ENCODE data around the gene FAT2.
"Not testable (repeated sequence)": the region's sequence is repeated elsewhere in the genome, so short reads cannot be mapped to it uniquely, and the experiment has no call there.

FAT2 gene

DNA sequence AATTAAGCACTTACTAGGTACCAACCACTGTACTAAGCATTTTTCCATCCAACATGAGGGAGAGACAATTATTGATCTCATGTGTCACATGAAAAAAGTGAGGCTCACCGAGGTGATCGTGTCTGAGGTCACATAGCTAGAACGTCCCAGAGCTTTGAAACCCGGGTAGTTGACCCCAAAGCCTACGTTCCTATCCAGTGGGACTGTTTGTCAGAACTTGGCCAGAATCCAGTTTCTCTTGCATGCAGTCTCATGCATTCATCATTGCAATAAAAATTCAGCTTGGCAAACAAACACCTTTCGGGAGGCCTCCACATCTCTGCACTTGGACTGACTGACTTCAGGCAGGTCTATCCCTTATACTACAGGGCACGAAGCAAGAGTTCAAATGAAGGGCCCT lies 23.4 kb upstream of the FAT2 start:
- no peak for DNase-seq (ENCODE audit: low spot score)

DNA sequence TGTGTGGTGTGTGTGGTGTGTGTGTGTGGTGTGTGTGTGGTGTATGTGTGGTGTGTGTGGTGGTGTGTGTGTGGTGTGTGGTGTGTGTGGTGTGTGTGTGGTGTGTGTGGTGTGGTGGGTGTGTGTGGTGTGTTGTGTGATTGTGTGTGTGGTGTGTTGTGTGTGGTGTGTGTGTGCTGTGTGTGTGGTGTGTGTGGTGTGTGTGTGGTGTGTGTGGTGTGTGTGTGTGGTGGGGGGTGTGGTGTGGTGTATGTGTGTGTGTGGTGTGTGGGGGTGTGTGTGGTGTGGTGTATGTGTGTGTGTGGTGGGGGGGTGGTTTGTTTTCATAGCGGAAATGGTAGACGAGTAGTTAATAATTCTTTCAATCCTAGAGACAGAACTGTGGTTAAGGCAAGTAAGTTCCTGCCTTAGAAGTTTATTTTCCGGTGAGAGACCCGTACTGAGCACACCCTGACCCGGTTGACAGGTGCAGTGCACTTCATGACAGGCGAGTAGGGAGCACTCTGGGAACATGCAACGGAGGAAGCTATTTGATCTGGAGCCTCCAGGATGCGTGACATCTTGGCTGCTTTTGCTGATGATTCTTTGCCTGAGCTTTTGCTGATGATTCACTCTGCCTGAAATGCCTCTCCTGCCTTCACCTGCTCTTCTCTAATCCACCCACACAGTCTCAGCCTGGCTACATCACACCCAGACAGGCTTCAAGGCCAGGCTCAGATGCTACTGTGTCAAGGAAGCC lies 21.7 kb upstream of the FAT2 start:
- no peak for DNase-seq (ENCODE audit: low spot score)

DNA sequence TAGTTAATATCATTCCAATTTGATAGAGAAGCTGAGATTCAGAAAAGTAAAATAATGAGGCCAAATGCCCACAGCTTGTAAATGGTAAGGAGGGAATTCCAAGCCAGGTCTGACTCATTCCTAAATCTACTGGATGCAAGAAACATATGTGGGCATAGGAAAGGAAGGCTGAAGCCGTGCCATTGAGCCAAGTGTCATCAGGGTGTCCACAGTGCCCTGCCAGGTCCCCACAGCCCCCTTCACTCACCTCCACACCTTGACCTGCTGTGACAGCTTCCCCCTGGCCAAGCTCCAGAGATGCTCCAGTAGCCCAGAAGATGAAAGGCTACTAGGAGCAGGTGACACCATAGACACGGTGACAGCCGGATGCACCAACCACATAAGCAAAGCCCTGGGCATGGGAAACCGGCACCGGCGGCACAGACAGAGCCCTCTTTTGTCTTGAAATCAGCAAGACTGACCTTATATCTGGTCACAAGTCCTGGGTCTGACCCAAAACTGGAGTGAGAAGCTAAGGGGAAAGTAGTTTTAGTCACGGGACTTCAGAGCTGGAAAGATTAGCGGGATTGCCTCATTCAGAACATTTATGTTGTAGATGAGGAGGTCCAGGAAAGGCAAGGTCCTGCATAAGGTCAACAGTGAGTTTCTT lies 20.1 kb upstream of the FAT2 start:
- DNase-seq (ENCODE audit: low spot score): peak; percentile 41

DNA sequence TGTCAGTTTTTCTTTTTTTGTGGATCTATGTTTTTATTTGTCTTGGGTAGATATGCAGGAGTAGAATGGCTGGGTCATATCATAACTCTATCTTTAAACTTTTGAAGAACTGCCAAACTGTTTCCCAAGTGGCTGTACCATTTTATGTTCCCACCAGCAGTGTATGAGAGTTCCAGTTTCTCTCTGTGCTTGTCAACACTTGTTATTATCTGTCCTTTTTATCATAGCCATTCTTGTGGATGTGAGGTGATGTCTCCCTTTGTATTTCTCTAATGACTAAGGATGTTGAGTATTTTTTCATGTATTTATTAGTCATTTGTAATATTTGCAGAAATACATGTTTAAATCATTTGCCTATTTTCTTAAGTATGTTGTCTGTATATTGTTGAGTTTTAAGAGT lies 17.4 kb upstream of the FAT2 start:
- DNase-seq (ENCODE audit: low spot score): no peak

DNA sequence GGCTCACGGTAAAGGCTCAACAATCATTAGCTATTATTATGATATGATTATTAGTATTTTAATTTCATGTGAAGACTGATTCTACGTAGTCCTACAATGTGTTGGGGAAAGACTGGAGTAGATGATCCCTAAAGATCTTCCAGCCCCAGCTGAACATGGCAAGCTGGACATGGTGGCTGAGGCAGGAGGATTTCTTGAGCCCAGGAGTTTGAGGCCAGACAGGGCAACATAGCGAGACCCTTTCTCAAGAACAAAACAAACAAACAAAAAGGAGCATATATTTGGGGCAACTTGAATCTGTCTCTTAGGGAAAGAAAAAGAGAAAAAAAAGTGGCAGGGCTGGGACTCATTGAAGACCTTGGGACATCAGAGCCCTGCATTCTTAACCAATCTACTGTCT lies 16.2 kb upstream of the FAT2 start:
- DNase-seq (ENCODE audit: low spot score): no peak

DNA sequence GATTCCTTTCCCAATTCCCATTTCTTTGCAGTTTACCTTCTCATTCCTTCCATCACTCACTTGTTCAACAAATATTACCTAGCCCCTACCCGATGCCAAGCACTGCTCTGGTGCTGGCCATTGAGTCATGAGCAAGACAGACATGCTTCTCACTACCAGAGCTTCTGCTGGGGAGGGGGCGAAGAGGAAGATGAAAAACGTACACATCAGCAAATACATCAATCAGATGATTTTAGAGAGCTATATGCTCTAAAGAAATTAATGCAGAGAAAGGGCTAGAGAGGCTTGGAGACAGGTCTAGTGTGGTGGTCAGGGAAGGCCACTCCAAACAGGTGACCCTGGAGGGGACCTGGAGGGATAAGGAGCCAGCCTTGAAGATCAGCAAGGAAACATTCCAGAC lies 14.4 kb upstream of the FAT2 start:
- DNase-seq (ENCODE audit: low spot score): no peak

DNA sequence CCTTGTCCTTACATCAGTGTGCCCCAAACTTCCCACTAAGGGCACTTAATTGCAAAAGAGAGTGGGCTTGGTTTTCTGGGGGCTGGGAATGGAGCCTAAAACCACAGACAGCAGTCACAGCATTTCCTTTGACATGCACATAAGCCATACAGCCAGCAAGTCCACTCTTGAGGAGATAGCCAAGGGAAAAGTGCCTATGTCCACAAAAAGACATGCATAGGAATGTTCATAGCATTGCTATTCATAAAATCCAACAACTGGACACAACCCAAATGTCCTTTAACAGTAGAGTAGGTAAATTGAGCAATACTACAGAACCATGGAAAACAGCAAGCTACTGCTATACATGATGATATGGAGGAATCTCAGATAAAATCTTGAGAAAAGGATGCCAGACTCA lies 11.7 kb upstream of the FAT2 start:
- DNase-seq (ENCODE audit: low spot score): no peak

DNA sequence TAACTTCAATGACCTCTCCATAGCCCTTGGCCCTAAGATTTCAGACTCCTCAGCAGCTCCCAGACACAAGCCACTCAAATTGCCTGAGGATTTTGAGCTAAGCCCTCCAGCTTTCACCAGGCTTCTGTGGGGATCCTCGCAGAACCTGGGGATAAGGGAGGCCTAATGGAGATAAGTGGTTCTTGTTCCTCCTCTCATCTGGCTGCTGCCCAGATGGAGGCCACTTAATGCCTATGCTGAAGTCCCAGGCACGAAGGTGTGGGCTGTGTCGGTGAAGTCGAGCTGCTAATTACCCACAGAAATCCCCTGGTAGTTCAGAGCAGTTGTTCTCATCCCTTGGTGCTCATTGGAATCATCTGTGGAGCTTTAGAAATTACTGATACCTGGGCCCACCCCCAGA lies 10.3 kb upstream of the FAT2 start:
- DNase-seq (ENCODE audit: low spot score): no peak

DNA sequence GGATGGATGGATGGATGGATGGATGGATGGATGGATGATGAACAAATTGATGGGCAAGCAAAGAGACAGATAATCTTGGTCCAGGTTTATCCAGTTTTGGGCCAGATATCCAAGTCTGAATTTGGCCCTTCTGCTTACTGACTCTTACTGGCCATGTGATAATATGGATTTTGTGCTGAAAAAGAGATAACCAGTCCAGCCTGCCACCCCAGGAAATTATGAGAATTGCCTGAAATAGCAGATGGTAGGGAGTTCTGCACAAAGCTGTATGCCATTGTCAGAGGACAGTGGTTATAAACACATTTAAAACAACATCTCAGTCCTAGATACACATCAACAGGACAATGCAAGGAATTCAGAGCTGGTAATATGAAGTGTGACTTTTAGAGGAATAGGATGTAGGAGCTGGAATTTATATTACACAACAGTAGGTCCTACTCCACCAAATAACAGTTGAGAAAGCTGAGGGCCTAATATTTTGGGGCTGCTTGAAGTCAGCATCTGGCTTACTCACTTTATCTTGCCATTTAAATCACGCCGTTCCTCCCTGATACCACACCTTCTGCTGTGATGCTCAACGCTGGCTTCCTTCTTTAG lies 9.0 kb upstream of the FAT2 start:
- no peak for DNase-seq (ENCODE audit: low spot score)

DNA sequence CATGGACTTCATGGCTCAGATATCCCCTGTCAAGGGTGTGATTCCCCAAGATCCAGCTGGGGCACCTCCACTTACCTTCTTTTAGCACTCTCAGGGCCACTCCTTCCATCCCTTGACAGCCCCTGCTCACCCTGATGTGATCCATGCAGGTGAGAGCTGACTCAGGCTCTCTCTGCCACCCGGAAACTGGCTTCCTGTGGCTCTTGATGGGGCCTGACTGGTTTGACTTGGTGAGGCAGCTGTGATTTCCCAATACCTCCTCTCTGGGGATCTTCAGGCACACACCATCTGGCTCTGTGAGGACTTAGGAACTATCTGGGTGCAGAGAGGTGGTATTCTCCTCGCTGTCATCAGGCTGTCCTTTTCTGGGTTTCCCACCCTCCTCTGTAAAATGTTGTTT lies 7.9 kb upstream of the FAT2 start:
- DNase-seq (ENCODE audit: low spot score): no peak

DNA sequence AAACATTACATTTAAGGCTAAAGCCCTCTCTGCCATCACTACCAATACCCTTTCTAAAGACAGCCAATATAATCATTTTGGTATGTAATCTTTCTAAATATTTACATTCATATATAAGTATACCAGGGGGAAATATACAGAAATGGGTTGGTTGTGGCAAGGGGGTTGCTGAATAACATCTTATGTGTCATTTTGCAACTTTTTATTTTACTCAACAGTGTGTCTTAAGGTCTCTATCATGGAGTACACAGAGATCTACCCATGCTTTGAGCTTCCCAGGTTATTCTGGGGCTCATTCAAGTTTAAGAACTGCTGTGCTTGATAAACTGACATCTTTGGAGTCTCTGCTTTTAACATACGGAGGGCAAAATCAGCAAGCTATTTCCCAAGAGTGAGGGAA lies 7.4 kb upstream of the FAT2 start:
- no peak for DNase-seq (ENCODE audit: low spot score)

DNA sequence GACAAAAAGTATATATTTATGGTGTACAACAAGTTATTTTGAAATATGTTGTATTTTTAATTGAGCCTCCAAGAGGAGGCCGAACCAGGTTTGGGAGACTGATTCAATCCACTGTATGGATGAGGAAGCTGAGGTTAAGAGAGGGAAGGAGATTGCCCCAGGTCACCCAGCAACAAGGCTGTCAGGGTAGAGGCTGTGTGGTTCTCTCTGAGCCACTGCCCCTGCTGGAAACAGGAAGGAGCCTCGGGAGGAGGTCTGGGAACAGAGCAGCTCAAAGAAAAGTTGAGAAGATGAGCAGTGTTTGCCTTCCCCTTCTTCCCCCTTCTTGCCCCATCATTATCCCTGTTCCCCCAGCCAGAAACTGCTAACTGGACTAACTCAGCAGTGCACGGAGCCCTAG lies 6.6 kb upstream of the FAT2 start:
- DNase-seq (ENCODE audit: low spot score): no peak

DNA sequence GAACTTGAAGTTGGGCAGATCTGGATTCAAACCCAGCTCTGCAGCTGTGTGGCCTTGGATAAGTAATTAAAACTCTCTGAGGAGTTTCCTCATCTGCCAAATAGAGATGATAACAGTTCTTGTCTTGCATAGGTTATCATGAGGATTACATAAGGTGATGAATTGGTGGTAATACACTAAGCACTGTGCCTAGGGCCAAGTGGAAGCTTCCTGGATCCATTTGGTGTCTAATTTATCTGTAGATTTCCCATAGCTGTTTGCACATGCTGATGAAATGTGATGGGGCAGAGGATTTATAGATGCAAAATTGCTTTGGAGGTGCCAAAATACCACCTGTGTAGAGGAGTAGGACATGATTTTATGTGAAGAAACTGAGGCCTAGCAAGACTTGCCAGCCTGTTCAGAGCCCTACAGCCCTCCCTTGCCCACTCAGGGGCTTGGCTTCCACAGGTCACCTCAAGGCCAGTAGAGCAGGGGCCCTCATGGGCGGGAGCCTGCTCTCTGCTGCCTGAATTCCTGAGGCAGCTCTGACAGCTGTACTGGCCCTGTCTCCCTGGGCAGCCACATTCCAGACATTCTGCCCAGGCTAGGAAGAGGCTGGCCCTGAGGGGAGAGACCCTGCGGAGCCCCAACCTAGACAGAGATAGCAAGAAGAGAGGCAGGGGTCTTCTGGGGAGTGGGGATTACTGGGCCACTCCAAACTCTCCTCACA lies 5.9 kb upstream of the FAT2 start:
- no peak for DNase-seq (ENCODE audit: low spot score)

DNA sequence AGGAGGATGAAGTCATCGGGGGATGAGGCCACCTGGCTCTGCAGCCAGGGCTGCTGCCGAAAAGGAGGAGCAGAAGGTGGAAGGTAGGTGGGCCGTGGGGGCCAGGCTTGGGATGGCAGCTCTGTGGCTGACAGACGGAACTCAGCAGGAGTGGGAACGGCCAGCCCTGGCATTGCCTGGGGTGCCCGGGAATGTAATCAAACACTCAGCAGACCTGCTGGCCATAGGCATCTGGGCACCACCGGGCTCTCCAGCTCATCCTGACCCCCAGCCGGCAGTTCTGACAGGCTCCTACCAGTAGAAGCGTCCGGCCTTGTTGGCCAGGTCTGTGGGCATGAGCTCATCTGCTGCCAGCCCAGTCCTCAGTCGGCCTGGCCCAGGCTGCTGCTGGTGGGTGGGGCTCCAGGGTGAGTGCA lies 4.3 kb upstream of the FAT2 start:
- DNase-seq (ENCODE audit: low spot score): no peak

DNA sequence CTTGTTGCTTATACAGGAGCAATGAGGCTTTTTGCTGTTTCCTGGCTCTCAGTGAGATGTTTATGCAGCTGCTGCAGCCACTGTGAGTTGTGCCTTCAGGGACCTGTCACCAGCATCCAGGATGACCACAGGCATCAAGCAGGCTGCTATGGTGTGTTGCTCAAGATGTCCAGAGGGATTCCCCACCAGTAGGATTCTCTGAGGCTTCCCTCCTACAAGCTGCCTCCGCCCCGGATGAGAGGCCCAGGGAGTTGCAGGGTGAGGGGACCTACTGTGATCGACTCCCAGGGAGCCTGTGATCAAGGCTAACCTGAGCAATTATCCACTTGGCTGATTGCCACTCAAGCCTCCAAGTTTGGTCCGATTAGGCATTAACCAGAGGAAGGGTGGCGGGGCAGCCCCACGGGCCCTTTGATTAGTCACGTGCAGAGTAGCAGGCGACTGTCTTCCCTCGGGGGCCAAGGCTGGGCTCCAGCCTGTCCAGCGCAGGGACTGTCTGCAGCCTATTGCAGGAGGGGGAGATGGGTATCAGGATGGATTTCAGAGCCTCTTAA lies 1.8 kb upstream of the FAT2 start:
- no peak for DNase-seq (ENCODE audit: low spot score)

DNA sequence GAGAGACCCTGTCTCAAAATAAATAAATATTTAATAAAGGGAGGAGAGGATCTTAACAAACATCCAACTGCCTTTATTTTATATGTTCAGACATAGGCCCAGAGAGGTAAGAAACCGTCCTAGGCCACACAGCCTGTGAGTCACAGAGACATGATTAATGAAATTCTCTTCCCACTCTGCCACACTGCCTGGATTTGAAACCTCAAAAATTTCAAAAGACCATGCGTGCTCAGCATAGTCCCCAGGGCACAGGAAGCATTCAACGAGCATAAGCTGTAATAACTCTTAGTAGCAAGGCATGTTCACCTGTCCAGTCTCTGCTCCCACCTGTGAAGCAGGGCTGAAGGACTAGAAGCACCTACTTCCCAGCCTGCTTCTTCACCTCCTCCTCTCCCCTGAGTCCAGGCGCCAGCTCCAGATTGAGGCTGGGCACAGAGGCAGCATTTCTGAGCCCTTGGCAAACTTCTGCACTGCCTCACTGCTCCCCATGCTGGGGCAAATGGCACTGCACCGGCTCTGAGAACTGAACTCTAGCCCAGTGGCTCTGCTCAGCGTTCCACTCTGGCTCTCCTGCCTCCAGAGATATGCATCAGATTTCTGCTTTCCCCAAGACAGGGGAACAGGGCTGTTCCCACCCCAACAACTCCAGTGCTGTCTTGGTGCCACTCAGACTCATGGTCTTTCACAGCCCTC lies 1.1 kb downstream of the FAT2 start:
- DNase-seq (ENCODE audit: low spot score): no peak

DNA sequence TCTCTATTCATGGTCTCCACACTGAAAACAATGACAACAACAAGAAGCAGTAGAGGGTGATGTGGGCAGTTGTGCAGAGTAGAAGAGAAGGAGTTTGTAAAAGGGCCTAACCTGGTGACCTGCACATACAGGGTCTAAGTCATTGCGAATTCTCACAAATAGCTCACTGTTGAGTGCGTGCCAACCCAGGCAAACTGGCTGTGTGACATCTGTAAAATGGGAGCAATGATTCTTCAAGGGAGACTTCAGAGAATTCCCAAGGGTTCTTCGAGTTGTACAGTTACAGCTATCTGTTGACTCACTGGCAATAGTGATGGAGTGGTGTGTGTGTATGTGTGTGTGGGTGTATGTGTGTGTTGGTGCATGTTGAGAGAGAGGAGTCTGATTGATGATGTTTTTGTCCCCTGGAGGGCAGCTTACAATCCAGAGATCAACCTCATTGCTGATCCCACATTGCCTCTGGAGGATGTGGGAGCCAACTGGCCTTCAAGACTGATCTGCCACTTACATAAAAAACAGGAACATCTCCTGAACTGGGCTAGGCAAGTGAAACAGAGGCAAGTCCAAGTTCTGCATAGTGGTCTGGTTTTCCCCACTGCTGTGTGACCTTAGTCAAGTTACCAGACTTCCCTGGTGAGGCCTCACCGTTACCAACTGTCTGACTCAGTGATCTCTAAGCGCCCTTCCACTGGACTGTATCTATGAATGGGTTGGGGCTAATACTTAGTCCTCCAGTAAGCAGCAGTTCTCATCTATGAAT lies 3.2 kb downstream of the FAT2 start:
- DNase-seq (ENCODE audit: low spot score): no peak

DNA sequence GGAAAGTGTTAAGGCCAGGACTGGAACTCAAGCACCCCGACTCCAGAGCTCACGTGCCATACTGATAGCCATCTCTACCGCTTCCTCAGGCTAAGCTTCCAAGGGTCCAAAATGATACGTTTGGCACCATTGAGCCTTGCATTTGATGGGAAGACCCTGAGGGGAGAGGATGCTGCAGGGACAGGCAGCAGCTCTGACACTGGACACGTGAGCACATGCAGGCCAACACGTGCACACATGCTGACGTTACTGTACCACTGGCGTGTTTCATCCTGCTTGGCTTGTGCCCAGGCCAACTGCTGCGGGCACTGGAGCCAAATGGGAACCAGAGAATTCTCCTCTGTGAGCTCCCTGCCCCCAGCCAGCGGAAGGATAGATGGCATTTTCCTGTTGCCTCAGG lies 5.2 kb downstream of the FAT2 start:
- DNase-seq (ENCODE audit: low spot score): no peak

DNA sequence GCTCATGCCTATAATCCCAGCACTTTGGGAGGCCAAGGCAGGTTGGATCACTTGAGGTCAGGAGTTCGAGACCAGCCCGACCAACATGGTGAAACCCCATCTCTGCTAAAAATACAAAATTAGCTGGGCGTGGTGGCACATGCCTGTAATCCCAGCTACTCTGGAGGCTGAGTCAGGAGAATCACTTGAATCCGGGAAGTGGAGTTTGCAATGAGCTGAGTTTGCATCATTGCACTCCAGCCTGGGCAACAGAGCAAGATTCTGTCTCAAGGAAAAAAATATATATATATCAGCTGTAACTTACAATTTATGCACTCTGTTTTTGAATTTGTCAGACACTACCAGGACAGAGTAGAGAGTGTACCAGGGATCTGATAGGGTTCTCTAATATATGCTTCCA lies 5.8 kb downstream of the FAT2 start:
- DNase-seq (ENCODE audit: low spot score): not testable (repeated sequence)

DNA sequence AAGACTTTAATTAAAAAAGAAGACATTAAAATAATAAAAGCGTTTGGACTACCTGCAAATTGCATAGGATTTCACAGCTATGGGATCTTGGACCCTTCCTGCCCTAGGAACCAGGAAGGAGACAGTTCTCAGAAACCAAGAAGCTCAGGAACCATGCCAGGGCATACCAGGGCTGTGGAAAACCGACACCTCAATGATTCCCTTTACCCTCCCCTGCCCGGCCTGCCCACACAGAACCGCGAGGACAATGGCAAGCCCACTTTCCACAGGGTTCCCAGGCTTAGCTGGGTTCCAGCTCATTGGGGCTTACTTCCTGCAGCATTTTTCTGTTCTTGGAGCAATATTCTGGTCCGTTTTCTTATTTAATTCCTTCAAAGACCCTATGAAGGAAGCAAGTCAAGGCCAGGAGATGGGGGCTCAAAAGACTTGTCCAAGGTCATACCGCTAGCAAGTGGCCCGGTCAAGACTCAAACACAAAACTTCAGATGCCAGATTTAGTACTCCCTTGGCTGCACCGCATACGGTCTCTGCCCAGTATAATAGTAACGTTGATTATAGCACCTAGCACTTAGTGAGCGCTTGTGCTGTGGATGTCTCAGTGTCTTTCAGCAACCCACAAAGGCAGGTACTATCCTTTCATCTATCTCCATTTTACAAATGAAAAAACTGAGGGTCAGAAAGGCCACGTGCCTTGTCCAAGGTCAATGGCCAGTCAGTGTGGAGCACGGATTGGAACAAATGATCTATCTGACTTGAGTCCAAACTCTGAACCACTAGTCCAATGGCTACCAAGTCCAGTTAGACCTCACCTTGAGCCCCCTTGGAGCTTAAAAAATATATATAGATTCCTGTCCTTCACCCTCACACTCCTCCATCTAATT lies 6.8 kb downstream of the FAT2 start:
- no peak for DNase-seq (ENCODE audit: low spot score)

Data from COLO829 (cell line).